ENCODE data around the gene DDAH2. TPM values are rescaled to one million over a fixed set of nuclear protein-coding genes. Genes with fewer than 3 reads are reported as not detected.

Gene DDAH2
- total RNA-seq (2022; extraction: Qiagen RNA extraction; ENCODE audit: low read depth) = 27.0 to 30.0 TPM (median 27.6 TPM) in 5 replicates

GRCh38 chr6:31728767-31729514 lies at the start of gene DDAH2:
Gene DDAH2 (minus strand): TSS chr6:31729299. CDS start chr6:31729161, 138 bp downstream.

GRCh38 chr6:31776989-31777666 lies 48.0 kb upstream of the DDAH2 start, which contains the start of gene VWA7:
Gene VWA7 (minus strand): TSS chr6:31777328. CDS start chr6:31776779, 549 bp downstream.

DNA sequence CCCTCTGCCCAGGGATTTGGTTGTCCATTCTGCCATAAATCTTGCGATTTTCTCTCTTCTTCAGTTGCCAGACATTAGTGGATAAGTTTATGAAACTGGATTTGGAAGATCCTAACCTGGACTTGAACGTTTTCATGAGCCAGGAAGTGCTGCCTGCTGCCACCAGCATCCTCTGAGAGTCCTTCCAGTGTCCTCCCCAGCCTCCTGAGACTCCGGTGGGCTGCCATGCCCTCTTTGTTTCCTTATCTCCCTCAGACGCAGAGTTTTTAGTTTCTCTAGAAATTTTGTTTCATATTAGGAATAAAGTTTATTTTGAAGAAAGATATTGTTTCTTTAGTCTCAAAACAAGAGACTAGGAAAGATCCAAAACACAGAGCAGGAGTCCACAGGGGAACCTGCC lies 33.3 kb upstream of the DDAH2 start, which contains the start of gene SAPCD1:
TSS of gene SAPCD1 (plus strand) at position 301 of the 400 bp plus-strand sequence. CDS start 399 bp downstream, outside the sequence.

DNA sequence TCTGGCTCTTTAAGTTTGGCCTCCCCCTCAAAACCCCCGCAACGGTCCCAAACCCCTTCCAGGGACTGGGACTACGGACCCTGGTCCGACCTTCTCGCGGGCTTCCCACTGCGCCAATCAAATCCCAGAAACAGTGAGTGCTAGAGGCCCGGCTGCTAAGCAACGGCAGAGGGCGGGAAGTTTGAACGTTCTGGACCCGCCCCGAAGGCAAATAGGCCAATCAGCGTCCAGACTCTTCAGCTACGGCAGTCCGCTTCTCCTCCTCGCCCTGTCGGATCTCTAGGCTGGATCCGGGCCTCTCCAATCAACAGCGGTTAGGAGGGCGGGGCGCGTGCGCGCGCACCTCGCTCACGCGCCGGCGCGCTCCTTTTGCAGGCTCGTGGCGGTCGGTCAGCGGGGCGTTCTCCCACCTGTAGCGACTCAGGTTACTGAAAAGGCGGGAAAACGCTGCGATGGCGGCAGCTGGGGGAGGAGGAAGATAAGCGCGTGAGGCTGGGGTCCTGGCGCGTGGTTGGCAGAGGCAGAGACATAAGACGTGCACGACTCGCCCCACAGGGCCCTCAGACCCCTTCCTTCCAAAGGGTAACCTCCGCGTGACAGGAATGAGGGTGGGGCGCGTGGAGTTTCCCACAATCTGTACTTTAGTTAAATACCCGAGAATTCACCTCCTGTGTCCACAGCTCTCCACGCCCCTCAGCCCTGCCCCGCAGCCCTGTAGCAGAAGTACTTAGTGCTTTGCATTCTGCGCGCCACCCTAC lies 10.7 kb upstream of the DDAH2 start, which contains the start of gene MSH5:
TSS of gene MSH5 (plus strand) at position 367 of the 758 bp plus-strand sequence. CDS start 462 bp downstream, outside the sequence.

DNA sequence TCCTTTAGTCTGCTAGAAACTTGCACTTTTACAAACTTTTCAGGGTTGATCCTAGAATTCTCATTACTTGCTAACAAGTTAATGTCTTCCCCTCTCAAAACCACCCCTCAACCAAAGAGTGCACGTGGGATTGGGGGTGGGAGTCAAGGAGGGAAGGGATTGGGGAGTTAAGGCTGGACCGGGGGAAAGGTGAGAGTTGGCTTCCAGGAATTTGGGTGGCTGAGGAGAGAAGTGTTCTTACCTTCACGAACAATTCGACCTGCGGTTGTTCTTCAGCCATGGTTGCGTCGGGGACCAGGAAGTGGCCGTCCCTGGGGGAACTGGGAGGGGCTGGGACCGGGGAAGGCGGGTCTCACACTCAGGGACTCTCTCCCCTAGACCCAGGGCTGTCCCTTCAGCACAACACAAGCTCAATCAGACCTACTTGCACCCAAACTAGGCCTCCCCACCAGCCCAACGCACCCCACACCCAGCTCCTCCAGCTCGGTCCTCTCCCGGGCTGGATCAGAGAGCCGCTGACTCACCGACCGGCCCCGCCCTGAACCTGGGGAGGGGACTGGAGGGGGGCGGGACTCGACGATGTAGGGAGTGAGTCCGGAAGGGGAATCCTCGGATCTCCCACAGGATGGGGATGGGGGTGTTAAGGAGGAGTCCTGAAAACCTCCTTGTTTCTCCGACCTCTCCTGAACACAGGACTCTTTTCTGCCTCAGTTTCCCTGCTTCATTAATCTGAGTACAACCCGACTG lies 7.1 kb upstream of the DDAH2 start, which contains the start of gene CLIC1:
TSS of gene CLIC1 (minus strand) at position 510 of the 747 bp plus-strand sequence. CDS start at position 280, 230 bp downstream.

DNA sequence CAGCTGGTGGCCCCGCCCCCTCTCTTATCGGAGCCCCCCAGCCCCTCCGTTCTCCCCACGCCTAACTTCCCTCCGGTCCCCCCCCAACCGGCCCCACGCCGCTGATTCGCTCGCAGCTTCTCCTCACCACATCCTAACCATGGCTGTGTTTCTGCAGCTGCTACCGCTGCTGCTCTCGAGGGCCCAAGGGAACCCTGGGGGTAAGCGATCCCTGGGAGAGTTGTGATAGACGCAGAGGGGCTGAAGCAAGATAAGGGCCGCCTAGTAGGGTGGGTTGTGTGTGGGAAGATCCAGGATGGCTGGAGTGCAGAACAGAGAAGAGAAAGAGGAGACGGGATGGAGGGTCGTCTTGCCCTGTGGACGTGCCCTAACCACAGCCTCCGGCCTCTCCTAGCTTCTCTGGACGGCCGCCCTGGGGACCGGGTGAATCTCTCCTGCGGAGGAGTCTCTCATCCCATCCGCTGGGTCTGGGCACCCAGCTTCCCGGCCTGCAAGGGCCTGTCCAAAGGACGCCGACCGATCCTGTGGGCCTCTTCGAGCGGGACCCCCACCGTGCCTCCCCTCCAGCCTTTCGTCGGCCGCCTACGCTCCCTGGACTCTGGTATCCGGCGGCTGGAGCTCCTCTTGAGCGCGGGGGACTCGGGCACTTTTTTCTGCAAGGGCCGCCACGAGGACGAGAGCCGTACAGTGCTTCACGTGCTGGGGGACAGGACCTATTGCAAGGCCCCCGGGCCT lies 5.7 kb downstream of the DDAH2 start, which contains the start of gene MPIG6B:
TSS of gene MPIG6B (plus strand) at position 129 of the 735 bp plus-strand sequence. CDS start at position 140, 11 bp downstream.

GRCh38 chr6:31721351-31722020 lies 7.6 kb downstream of the DDAH2 start, which contains the start of gene LY6G6C:
Gene LY6G6C (minus strand): TSS chr6:31721746. CDS start chr6:31721679, 67 bp downstream.

DNA sequence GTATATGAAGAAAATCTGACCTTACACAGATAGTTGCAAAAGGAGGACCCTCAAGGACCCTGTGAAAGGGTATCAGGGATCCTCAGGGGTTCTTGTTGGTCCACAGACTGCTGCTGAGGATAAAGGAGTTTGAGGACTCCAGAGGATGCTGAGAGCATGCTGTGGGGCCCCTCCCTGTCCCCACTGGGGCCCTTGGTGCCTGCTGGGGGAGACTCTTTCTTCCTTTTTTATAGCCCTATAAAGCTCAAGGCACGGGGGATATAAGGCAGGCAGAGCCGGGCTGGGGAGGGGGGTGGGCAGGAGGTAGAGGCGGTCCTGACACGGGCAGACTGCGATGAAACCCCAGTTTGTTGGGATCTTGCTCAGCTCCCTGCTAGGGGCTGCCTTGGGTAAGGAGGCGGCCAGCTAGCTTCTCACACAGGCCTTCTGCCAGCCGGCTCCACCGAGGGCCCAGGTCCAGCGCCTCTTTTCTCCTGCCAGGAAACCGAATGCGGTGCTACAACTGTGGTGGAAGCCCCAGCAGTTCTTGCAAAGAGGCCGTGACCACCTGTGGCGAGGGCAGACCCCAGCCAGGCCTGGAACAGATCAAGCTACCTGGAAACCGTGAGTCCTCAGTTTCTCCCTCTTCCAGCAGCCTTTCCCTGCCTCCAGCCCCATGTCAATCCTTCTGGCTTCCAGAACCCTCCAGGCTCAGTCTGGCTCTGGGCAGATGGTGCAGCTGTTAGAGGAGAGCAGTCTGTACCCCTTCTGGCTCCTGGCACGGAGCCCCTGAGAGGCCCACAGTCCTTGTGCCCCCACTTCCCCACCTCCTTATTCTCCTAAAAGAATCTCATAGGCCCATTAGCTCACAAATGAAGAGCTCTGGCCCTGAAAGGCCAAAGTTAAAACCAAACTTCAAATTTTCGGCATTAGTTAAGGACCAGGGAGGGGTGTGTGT lies 13.8 kb downstream of the DDAH2 start, which contains the start of gene LY6G6D:
TSS of gene LY6G6D (plus strand) at position 327 of the 937 bp plus-strand sequence. CDS start at position 335, 8 bp downstream.

GRCh38 chr6:31706599-31706998 lies 22.5 kb downstream of the DDAH2 start, which contains the start of gene LY6G6F:
Gene LY6G6F (plus strand): TSS chr6:31706866. CDS start chr6:31706907, 41 bp downstream.

GRCh38 chr6:31702819-31703716 lies 26.0 kb downstream of the DDAH2 start, which contains the start of gene ABHD16A:
Gene ABHD16A (minus strand): TSS chr6:31703324. CDS start chr6:31703281, 43 bp downstream.

DNA sequence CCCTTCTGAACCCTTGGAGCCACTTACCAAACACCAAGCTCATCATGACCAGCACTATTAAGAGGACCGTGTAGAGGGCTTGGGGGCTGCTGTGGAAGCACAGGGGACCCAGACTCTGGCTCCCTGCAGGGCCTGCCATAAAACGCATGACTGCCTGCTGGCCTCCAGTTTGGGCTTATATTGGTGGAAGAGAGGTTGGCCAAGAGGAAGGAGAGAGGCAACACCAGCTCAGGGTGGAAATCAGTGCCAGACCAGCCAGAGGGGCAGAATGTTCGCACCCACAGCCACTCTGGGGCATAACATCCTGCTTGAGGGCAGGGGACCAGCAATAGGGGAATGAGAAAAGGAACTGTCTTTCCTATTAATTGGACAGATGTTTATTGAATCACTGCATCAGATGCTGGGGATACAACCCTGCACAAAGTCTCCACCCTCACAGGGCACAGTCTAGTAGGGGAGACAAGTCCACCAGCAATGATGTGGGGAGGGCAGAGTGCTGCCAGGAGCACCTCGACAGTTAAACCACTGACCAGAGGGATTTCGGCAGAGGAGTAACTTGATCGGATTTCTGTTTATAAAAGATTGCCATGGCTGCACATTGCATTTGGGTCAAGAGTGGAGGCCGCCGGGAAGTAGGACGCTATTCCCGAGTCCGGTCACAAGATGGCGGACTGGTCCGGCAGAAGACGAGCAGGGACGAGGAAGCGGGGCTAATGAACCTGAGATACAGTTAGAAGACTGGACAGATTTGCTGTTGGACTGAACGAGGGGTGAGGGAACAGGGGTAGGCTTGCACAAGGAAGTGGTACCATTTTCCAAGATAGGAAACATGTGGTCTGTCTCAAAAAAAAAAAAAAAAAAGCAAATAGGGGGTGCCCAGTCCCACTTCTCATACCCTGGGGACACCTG lies 48.6 kb downstream of the DDAH2 start, which contains the start of gene LY6G5C:
TSS of gene LY6G5C (minus strand) at position 842 of the 909 bp plus-strand sequence. CDS start at position 148, 694 bp downstream.

Other genes starting within 250 kb of the DDAH2 start
- gene MICB, start 231.2 kb downstream of the DDAH2 start, total RNA-seq (2022; extraction: Qiagen RNA extraction; ENCODE audit: low read depth) = 7.6 to 9.0 TPM (median 8.6 TPM) in 5 replicates
- gene MCCD1, start 200.3 kb downstream of the DDAH2 start, total RNA-seq (2022; extraction: Qiagen RNA extraction; ENCODE audit: low read depth) = not detected in 5 replicates
- 352 to 407 TPM (median 386 TPM) in 5 replicates for gene DDX39B, start 187.3 kb downstream of the DDAH2 start, total RNA-seq (2022; extraction: Qiagen RNA extraction; ENCODE audit: low read depth)
- gene ATP6V1G2, start 182.7 kb downstream of the DDAH2 start, total RNA-seq (2022; extraction: Qiagen RNA extraction; ENCODE audit: low read depth) = 0.40 to 0.77 TPM (median 0.64 TPM) in 5 replicates
- gene NFKBIL1, start 181.7 kb downstream of the DDAH2 start, total RNA-seq (2022; extraction: Qiagen RNA extraction; ENCODE audit: low read depth) = 9.6 to 12.9 TPM (median 11.4 TPM) in 5 replicates
- gene LTA, start 157.0 kb downstream of the DDAH2 start, total RNA-seq (2022; extraction: Qiagen RNA extraction; ENCODE audit: low read depth) = 0.11 to 0.12 TPM in 2 of 5 replicates, not detected in the others
- 0.10 to 0.22 TPM (median 0.11 TPM) in 3 of 5 replicates, not detected in the others for gene TNF, start 153.7 kb downstream of the DDAH2 start, total RNA-seq (2022; extraction: Qiagen RNA extraction; ENCODE audit: low read depth)
- gene LTB, start 146.9 kb downstream of the DDAH2 start, total RNA-seq (2022; extraction: Qiagen RNA extraction; ENCODE audit: low read depth) = 0.29 to 0.50 TPM (median 0.49 TPM) in 5 replicates
- 0.20 to 0.26 TPM in 2 of 5 replicates, not detected in the others for gene LST1, start 143.0 kb downstream of the DDAH2 start, total RNA-seq (2022; extraction: Qiagen RNA extraction; ENCODE audit: low read depth)
- gene NCR3, start 136.3 kb downstream of the DDAH2 start, total RNA-seq (2022; extraction: Qiagen RNA extraction; ENCODE audit: low read depth) = not detected in 5 replicates
- gene AIF1, start 114.1 kb downstream of the DDAH2 start, total RNA-seq (2022; extraction: Qiagen RNA extraction; ENCODE audit: low read depth) = not detected in 5 replicates
- 68.9 to 101 TPM (median 86.8 TPM) in 5 replicates for gene PRRC2A, start 108.6 kb downstream of the DDAH2 start, total RNA-seq (2022; extraction: Qiagen RNA extraction; ENCODE audit: low read depth)
- gene BAG6, start 76.6 kb downstream of the DDAH2 start, total RNA-seq (2022; extraction: Qiagen RNA extraction; ENCODE audit: low read depth) = 119 to 155 TPM (median 144 TPM) in 5 replicates
- gene APOM, start 73.4 kb downstream of the DDAH2 start, total RNA-seq (2022; extraction: Qiagen RNA extraction; ENCODE audit: low read depth) = 2.8 to 3.8 TPM (median 3.2 TPM) in 5 replicates
- gene C6orf47, start 68.5 kb downstream of the DDAH2 start, total RNA-seq (2022; extraction: Qiagen RNA extraction; ENCODE audit: low read depth) = 10.9 to 13.1 TPM (median 12.1 TPM) in 5 replicates
- 10.7 to 15.4 TPM (median 12.2 TPM) in 5 replicates for gene GPANK1, start 64.3 kb downstream of the DDAH2 start, total RNA-seq (2022; extraction: Qiagen RNA extraction; ENCODE audit: low read depth)
- gene CSNK2B, start 63.2 kb downstream of the DDAH2 start, total RNA-seq (2022; extraction: Qiagen RNA extraction; ENCODE audit: low read depth) = 165 to 176 TPM (median 167 TPM) in 5 replicates
- 3.6 to 5.8 TPM (median 5.1 TPM) in 5 replicates for gene LY6G5B, start 59.3 kb downstream of the DDAH2 start, total RNA-seq (2022; extraction: Qiagen RNA extraction; ENCODE audit: low read depth)
- 0.95 to 2.0 TPM (median 1.3 TPM) in 5 replicates for gene LY6G5C, start 48.2 kb downstream of the DDAH2 start, total RNA-seq (2022; extraction: Qiagen RNA extraction; ENCODE audit: low read depth)
- gene ABHD16A, start 26.0 kb downstream of the DDAH2 start, total RNA-seq (2022; extraction: Qiagen RNA extraction; ENCODE audit: low read depth) = 16.1 to 20.1 TPM (median 17.9 TPM) in 5 replicates
- not detected in 5 replicates for gene LY6G6F, start 22.4 kb downstream of the DDAH2 start, total RNA-seq (2022; extraction: Qiagen RNA extraction; ENCODE audit: low read depth)
- not detected in 5 replicates for gene LY6G6D, start 14.0 kb downstream of the DDAH2 start, total RNA-seq (2022; extraction: Qiagen RNA extraction; ENCODE audit: low read depth)
- 0.12 to 0.20 TPM in 2 of 5 replicates, not detected in the others for gene LY6G6C, start 7.6 kb downstream of the DDAH2 start, total RNA-seq (2022; extraction: Qiagen RNA extraction; ENCODE audit: low read depth)
- gene MPIG6B, start 5.9 kb downstream of the DDAH2 start, total RNA-seq (2022; extraction: Qiagen RNA extraction; ENCODE audit: low read depth) = not detected in 5 replicates
- gene CLIC1, start 7.2 kb upstream of the DDAH2 start, total RNA-seq (2022; extraction: Qiagen RNA extraction; ENCODE audit: low read depth) = 490 to 521 TPM (median 507 TPM) in 5 replicates
- 10.7 to 16.8 TPM (median 15.8 TPM) in 5 replicates for gene MSH5, start 10.7 kb upstream of the DDAH2 start, total RNA-seq (2022; extraction: Qiagen RNA extraction; ENCODE audit: low read depth)
- gene SAPCD1, start 33.4 kb upstream of the DDAH2 start, total RNA-seq (2022; extraction: Qiagen RNA extraction; ENCODE audit: low read depth) = 3.0 to 5.0 TPM (median 3.3 TPM) in 5 replicates
- gene VWA7, start 48.0 kb upstream of the DDAH2 start, total RNA-seq (2022; extraction: Qiagen RNA extraction; ENCODE audit: low read depth) = 1.4 to 2.0 TPM (median 1.8 TPM) in 5 replicates
- gene VARS1, start 66.5 kb upstream of the DDAH2 start, total RNA-seq (2022; extraction: Qiagen RNA extraction; ENCODE audit: low read depth) = 52.7 to 64.9 TPM (median 59.0 TPM) in 5 replicates
- 49.8 to 66.9 TPM (median 61.6 TPM) in 5 replicates for gene LSM2, start 77.7 kb upstream of the DDAH2 start, total RNA-seq (2022; extraction: Qiagen RNA extraction; ENCODE audit: low read depth)
- gene HSPA1L, start 86.0 kb upstream of the DDAH2 start, total RNA-seq (2022; extraction: Qiagen RNA extraction; ENCODE audit: low read depth) = 1.00 to 2.0 TPM (median 1.9 TPM) in 5 replicates
- gene HSPA1A, start 86.2 kb upstream of the DDAH2 start, total RNA-seq (2022; extraction: Qiagen RNA extraction; ENCODE audit: low read depth) = 134 to 436 TPM (median 349 TPM) in 5 replicates
- 109 to 336 TPM (median 263 TPM) in 5 replicates for gene HSPA1B, start 98.4 kb upstream of the DDAH2 start, total RNA-seq (2022; extraction: Qiagen RNA extraction; ENCODE audit: low read depth)
- 26.4 to 37.6 TPM (median 30.1 TPM) in 5 replicates for gene NEU1, start 133.5 kb upstream of the DDAH2 start, total RNA-seq (2022; extraction: Qiagen RNA extraction; ENCODE audit: low read depth)
- 0.05 to 0.36 TPM (median 0.15 TPM) in 3 of 5 replicates, not detected in the others for gene SLC44A4, start 149.7 kb upstream of the DDAH2 start, total RNA-seq (2022; extraction: Qiagen RNA extraction; ENCODE audit: low read depth)
- gene EHMT2, start 168.4 kb upstream of the DDAH2 start, total RNA-seq (2022; extraction: Qiagen RNA extraction; ENCODE audit: low read depth) = 21.2 to 34.6 TPM (median 30.7 TPM) in 5 replicates
- 3.5 to 5.5 TPM (median 4.8 TPM) in 5 replicates for gene ZBTB12, start 172.8 kb upstream of the DDAH2 start, total RNA-seq (2022; extraction: Qiagen RNA extraction; ENCODE audit: low read depth)
- 0.31 to 0.48 TPM (median 0.36 TPM) in 5 replicates for gene C2, start 198.4 kb upstream of the DDAH2 start, total RNA-seq (2022; extraction: Qiagen RNA extraction; ENCODE audit: low read depth)
- 1.7 to 3.4 TPM (median 2.1 TPM) in 5 replicates for gene CFB, start 216.8 kb upstream of the DDAH2 start, total RNA-seq (2022; extraction: Qiagen RNA extraction; ENCODE audit: low read depth)
- gene NELFE, start 229.7 kb upstream of the DDAH2 start, total RNA-seq (2022; extraction: Qiagen RNA extraction; ENCODE audit: low read depth) = 74.0 to 87.1 TPM (median 79.5 TPM) in 5 replicates
- gene SKIC2, start 229.9 kb upstream of the DDAH2 start, total RNA-seq (2022; extraction: Qiagen RNA extraction; ENCODE audit: low read depth) = 22.6 to 27.8 TPM (median 24.2 TPM) in 5 replicates
- gene DXO, start 242.8 kb upstream of the DDAH2 start, total RNA-seq (2022; extraction: Qiagen RNA extraction; ENCODE audit: low read depth) = 11.1 to 12.8 TPM (median 12.1 TPM) in 5 replicates